Fibroblast of skin of right quadriceps (primary cell): Measurements from ENCODE around the gene EFHD2.
"Not testable (repeated sequence)": the region's sequence is repeated elsewhere in the genome, so short reads cannot be mapped to it uniquely, and the experiment has no call there.

Experiments
- DNase-seq: peaks from one replicate; pipeline ENCODE4 v3.0.0-alpha.2; 2013

The EFHD2 gene

GRCh38 chr1:15455522-15455921 is 45.8 kb downstream of the EFHD2 start:
- DNase-seq: peak; percentile 16

- no peak for DNase-seq
Observed at GRCh38 chr1:15456313-15456954, 46.7 kb downstream of the EFHD2 start, which contains the start of gene CELA2A. CELA2A (plus strand) TSS chr1:15456732; CDS start chr1:15456754, 22 bp downstream.

GRCh38 chr1:15457585-15457984 is 47.9 kb downstream of the EFHD2 start:
- DNase-seq: no peak

GRCh38 chr1:15458388-15458787 is 48.7 kb downstream of the EFHD2 start:
- not testable (repeated sequence) for DNase-seq

- peak; percentile 53 for DNase-seq
Observed at GRCh38 chr1:15459771-15460707, 50.4 kb downstream of the EFHD2 start.

- no peak for DNase-seq
Observed at GRCh38 chr1:15460708-15461095, 51.0 kb downstream of the EFHD2 start.

- DNase-seq: not testable (repeated sequence)
Observed at GRCh38 chr1:15463064-15463800, 53.5 kb downstream of the EFHD2 start.

GRCh38 chr1:15463926-15464322 is 54.2 kb downstream of the EFHD2 start:
- not testable (repeated sequence) for DNase-seq

- no peak for DNase-seq
Observed at GRCh38 chr1:15465674-15466073, 56.0 kb downstream of the EFHD2 start.

GRCh38 chr1:15466955-15467625 is 57.4 kb downstream of the EFHD2 start:
- not testable (repeated sequence) for DNase-seq

GRCh38 chr1:15468145-15468544 is 58.5 kb downstream of the EFHD2 start:
- no peak for DNase-seq

- DNase-seq: no peak
Observed at GRCh38 chr1:15469361-15469760, 59.7 kb downstream of the EFHD2 start.

- DNase-seq: not testable (repeated sequence)
Observed at GRCh38 chr1:15469821-15470448, 60.2 kb downstream of the EFHD2 start.

GRCh38 chr1:15471067-15471466 is 61.4 kb downstream of the EFHD2 start:
- DNase-seq: not testable (repeated sequence)

- not testable (repeated sequence) for DNase-seq
Observed at GRCh38 chr1:15471723-15472122, 62.0 kb downstream of the EFHD2 start.

GRCh38 chr1:15472587-15472986 is 62.9 kb downstream of the EFHD2 start:
- DNase-seq: no peak

- no peak for DNase-seq
Observed at GRCh38 chr1:15475752-15476314, 66.1 kb downstream of the EFHD2 start, which contains the start of gene CELA2B. CELA2B (plus strand) TSS chr1:15476104; CDS start chr1:15476126, 22 bp downstream.

GRCh38 chr1:15476927-15477326 is 67.2 kb downstream of the EFHD2 start:
- no peak for DNase-seq

- no peak for DNase-seq
Observed at GRCh38 chr1:15477646-15478212, 68.0 kb downstream of the EFHD2 start.
